Dendritic cell treated with granulocyte-macrophage colony-stimulating factor and Interleukin-4, amounts not matched to agents 40 ng/mL and 50 ng/mL, for 4 days (primary cell): ENCODE data around the gene SYCP2L.

Source experiments
- H3K27ac Mint-ChIP-seq: one replicate; pipeline ENCODE4 v1.8.0; 2022; ENCODE audit warnings: mild to moderate bottlenecking, mixed read lengths
- H3K27me3 Mint-ChIP-seq: one replicate; pipeline ENCODE4 v1.8.0; 2022; ENCODE audit warnings: mild to moderate bottlenecking, mixed read lengths
- H3K36me3 Mint-ChIP-seq: one replicate; pipeline ENCODE4 v1.8.0; 2022; ENCODE audit warnings: low read depth, mixed read lengths
- H3K4me1 Mint-ChIP-seq: one replicate; pipeline ENCODE4 v1.8.0; 2022; ENCODE audit warnings: low read depth, mixed read lengths
- H3K4me3 Mint-ChIP-seq: one replicate; pipeline ENCODE4 v1.8.0; 2022; ENCODE audit warnings: mild to moderate bottlenecking, moderate library complexity, mixed read lengths
- H3K9me3 Mint-ChIP-seq: one replicate; pipeline ENCODE4 v1.8.0; 2022; ENCODE audit warnings: mixed read lengths
- intact Hi-C: fragments of 100-400 bp; cut with micrococcal nuclease; formaldehyde crosslinking; loops from one replicate; pipeline ENCODE4 v1.15.0; 2022

The SYCP2L gene

GRCh38 chr6:11011787-11012234 lies 125.0 kb downstream of the SYCP2L start:
- Mint-ChIP-seq H3K36me3 (no peaks in the 10 kb centered on the region), H3K27ac (no peak overlapping the region), H3K27me3 (peaks cover 19% of the 10 kb centered on the region), H3K4me1 (no peaks in the 10 kb centered on the region), H3K9me3 (no peaks in the 10 kb centered on the region), H3K4me3 (no peak overlapping the region)
- intact Hi-C loops = no loop called here

- H3K36me3 Mint-ChIP-seq = no peaks in the 10 kb centered on the region
- H3K27me3 Mint-ChIP-seq = peaks cover 19% of the 10 kb centered on the region
- no peaks in the 10 kb centered on the region for H3K4me1 Mint-ChIP-seq
- intact Hi-C loops = no loop called here
- no peak overlapping the region for H3K27ac Mint-ChIP-seq
- H3K9me3 Mint-ChIP-seq = no peaks in the 10 kb centered on the region
- no peak overlapping the region for H3K4me3 Mint-ChIP-seq
Observed at GRCh38 chr6:11012295-11012754, 125.5 kb downstream of the SYCP2L start.

- H3K4me3 Mint-ChIP-seq = no peak overlapping the region
- intact Hi-C loops = no loop called here
- H3K27ac Mint-ChIP-seq = no peak overlapping the region
- H3K36me3 Mint-ChIP-seq = no peaks in the 10 kb centered on the region
- peaks cover 19% of the 10 kb centered on the region for H3K27me3 Mint-ChIP-seq
- no peaks in the 10 kb centered on the region for H3K9me3 Mint-ChIP-seq
- H3K4me1 Mint-ChIP-seq = no peaks in the 10 kb centered on the region
Observed at GRCh38 chr6:11012976-11013720, 126.3 kb downstream of the SYCP2L start.

- intact Hi-C loops = no loop called here
- no peak overlapping the region for H3K4me3 Mint-ChIP-seq
- H3K9me3 Mint-ChIP-seq = no peaks in the 10 kb centered on the region
- H3K27me3 Mint-ChIP-seq = peaks cover 19% of the 10 kb centered on the region
- H3K36me3 Mint-ChIP-seq = no peaks in the 10 kb centered on the region
- no peaks in the 10 kb centered on the region for H3K4me1 Mint-ChIP-seq
- no peak overlapping the region for H3K27ac Mint-ChIP-seq
Observed at GRCh38 chr6:11013721-11014070, 126.8 kb downstream of the SYCP2L start.

- Mint-ChIP-seq H3K9me3 (no peaks in the 10 kb centered on the region), H3K27me3 (peaks cover 13% of the 10 kb centered on the region), H3K36me3 (no peaks in the 10 kb centered on the region), H3K4me1 (no peaks in the 10 kb centered on the region), H3K27ac (no peak overlapping the region), H3K4me3 (no peak overlapping the region)
- intact Hi-C loops = no loop called here
Observed at GRCh38 chr6:11015102-11015501, 128.2 kb downstream of the SYCP2L start.

GRCh38 chr6:11016452-11016851 lies 129.6 kb downstream of the SYCP2L start:
- Mint-ChIP-seq H3K4me3 (no peak overlapping the region), H3K9me3 (no peaks in the 10 kb centered on the region), H3K4me1 (no peaks in the 10 kb centered on the region), H3K27ac (no peak overlapping the region), H3K27me3 (peaks cover 17% of the 10 kb centered on the region), H3K36me3 (no peaks in the 10 kb centered on the region)
- intact Hi-C loops = no loop called here

GRCh38 chr6:11017090-11017489 lies 130.2 kb downstream of the SYCP2L start:
- Mint-ChIP-seq H3K9me3 (no peaks in the 10 kb centered on the region), H3K4me3 (no peak overlapping the region), H3K36me3 (no peaks in the 10 kb centered on the region), H3K4me1 (no peaks in the 10 kb centered on the region), H3K27me3 (peaks cover 22% of the 10 kb centered on the region), H3K27ac (no peak overlapping the region)
- intact Hi-C loops = no loop called here

GRCh38 chr6:11018225-11018624 lies 131.4 kb downstream of the SYCP2L start:
- no peaks in the 10 kb centered on the region for H3K36me3 Mint-ChIP-seq
- no peaks in the 10 kb centered on the region for H3K4me1 Mint-ChIP-seq
- H3K9me3 Mint-ChIP-seq = no peaks in the 10 kb centered on the region
- H3K27ac Mint-ChIP-seq = no peak overlapping the region
- intact Hi-C loops = no loop called here
- H3K27me3 Mint-ChIP-seq = peaks cover 23% of the 10 kb centered on the region
- H3K4me3 Mint-ChIP-seq = no peak overlapping the region

GRCh38 chr6:11021003-11021402 lies 134.2 kb downstream of the SYCP2L start:
- Mint-ChIP-seq H3K4me3 (no peak overlapping the region), H3K9me3 (no peaks in the 10 kb centered on the region), H3K36me3 (no peaks in the 10 kb centered on the region), H3K27me3 (peaks cover 24% of the 10 kb centered on the region), H3K4me1 (no peaks in the 10 kb centered on the region), H3K27ac (no peak overlapping the region)
- intact Hi-C loops = no loop called here

- no peak overlapping the region for H3K27ac Mint-ChIP-seq
- H3K27me3 Mint-ChIP-seq = peaks cover 26% of the 10 kb centered on the region
- no peak overlapping the region for H3K4me3 Mint-ChIP-seq
- H3K36me3 Mint-ChIP-seq = no peaks in the 10 kb centered on the region
- H3K9me3 Mint-ChIP-seq = no peaks in the 10 kb centered on the region
- H3K4me1 Mint-ChIP-seq = no peaks in the 10 kb centered on the region
- intact Hi-C loops = no loop called here
Observed at GRCh38 chr6:11021714-11022113, 134.9 kb downstream of the SYCP2L start.

- no peaks in the 10 kb centered on the region for H3K4me1 Mint-ChIP-seq
- H3K27ac Mint-ChIP-seq = no peak overlapping the region
- H3K27me3 Mint-ChIP-seq = peaks cover 32% of the 10 kb centered on the region
- no peaks in the 10 kb centered on the region for H3K9me3 Mint-ChIP-seq
- intact Hi-C loops = no loop called here
- no peak overlapping the region for H3K4me3 Mint-ChIP-seq
- no peaks in the 10 kb centered on the region for H3K36me3 Mint-ChIP-seq
Observed at GRCh38 chr6:11023032-11023431, 136.2 kb downstream of the SYCP2L start.
